Right ventricle myocardium superior (tissue), 1 donor: ENCODE data around the gene CLHC1. TPM values are rescaled to one million over a fixed set of nuclear protein-coding genes. Genes with fewer than 3 reads are reported as not detected.

Experiments used
- total RNA-seq: library from RNA; stranded (reverse); fragmentation: NEBNext Ultra II Directional; extraction: Animal tissue kit (Norgen Biotek cat#: 25700); gene quantifications from one replicate; pipeline ENCODE4 v1.2.1, GENCODE V29; 2021
- donor health status: DM: no; HTN: yes; CAD: no; lungs with severe emphysema.

CLHC1 gene
- total RNA-seq, 1 donor from 2014 or later: 5.6 TPM

Other genes starting within 250 kb of the CLHC1 start
- 56.3 TPM for gene RTN4, start 181.8 kb downstream of the CLHC1 start, total RNA-seq
- gene RPS27A, start 395 bp upstream of the CLHC1 start, total RNA-seq: 443 TPM
- 50.5 TPM for gene MTIF2, start 36.9 kb upstream of the CLHC1 start, total RNA-seq
- 19.4 TPM for gene CCDC88A, start 187.6 kb upstream of the CLHC1 start, total RNA-seq